GM12878 (cell line): ENCODE measurements around the gene LSMEM2. TPM values are rescaled to one million over a fixed set of nuclear protein-coding genes. Genes with fewer than 3 reads are reported as not detected.

Experiments used
- ATAC-seq: fragments of 200-7000 bp; cut with Tn5 transposase; 3 replicates; pipeline ENCODE4 v1.9.1; 2020; ENCODE audit warnings: mild to moderate bottlenecking, moderate library complexity
- BruUV-seq: library from RNA; stranded (reverse); fragments of 400-500 nt; replicated peaks from 2 replicates; lab custom pipeline; 2021; lab: Mats Ljungman, UMichigan
- CTCF ChIA-PET: fragments of 300-600 bp; sonication (Branson Sonifier 250); formaldehyde crosslinking; extraction: SDS; loops from one replicate; lab custom pipeline; 2021; ENCODE audit warnings: inconsistent platforms; lab: Yijun Ruan, JAX
- POLR2A ChIA-PET: fragments of 350-600 bp; formaldehyde crosslinking; extraction: SDS; loops from one replicate; lab custom pipeline; 2021; ENCODE audit warnings: inconsistent platforms; lab: Charles Lee
- RAD21 ChIA-PET: fragments of 300-600 bp; sonication (Branson Sonifier 250); formaldehyde crosslinking; loops from one replicate; lab custom pipeline; 2023; ENCODE audit warnings: antibody characterized with exemption; ENCODE audit not compliant: unreplicated experiment; lab: Charles Lee
- SMC1A ChIA-PET: fragments of 300-600 bp; sonication (Branson Sonifier 250); formaldehyde crosslinking; loops from one replicate; lab custom pipeline; 2023; ENCODE audit not compliant: unreplicated experiment, uncharacterized antibody; lab: Charles Lee
- DNase-seq: peaks from one replicate; pipeline ENCODE4 v3.0.0-alpha.2; 2011; ENCODE audit warnings: low read depth, low spot score
- FAIRE-seq: peaks from 3 replicates; lab custom pipeline; 2011; peaks lifted over from hg19 to GRCh38; lab: Jason Lieb, UNC
- H2AFZ ChIP-seq: 2 replicates; pipeline ENCODE4 v1.6.0; 2011; ENCODE audit warnings: low read depth, low read length, control low read depth; ENCODE audit not compliant: control insufficient read depth
- H3K27ac ChIP-seq: 2 replicates; pipeline ENCODE4 v1.5.1; 2011; ENCODE audit warnings: control low read depth; ENCODE audit not compliant: control insufficient read depth, insufficient read depth
- H3K27me3 ChIP-seq, 2 experiments: replicated peaks in 1 of 2; 2 replicates each; pipeline versions ENCODE4 v1.6.0 to v1.6.1; 2011; ENCODE audit warnings: low read length in 1 of 2; ENCODE audit not compliant: control insufficient read depth in 2 of 2, insufficient read depth in 2 of 2
- H3K36me3 ChIP-seq, 2 experiments: 2 replicates each; pipeline ENCODE4 v1.5.1; 2011; ENCODE audit warnings: low read length in 1 of 2; ENCODE audit not compliant: control insufficient read depth in 2 of 2, insufficient read depth in 2 of 2
- H3K4me1 ChIP-seq: 2 replicates; pipeline ENCODE4 v1.6.1; 2011; ENCODE audit warnings: mild to moderate bottlenecking, low read length, moderate library complexity, mixed read lengths; ENCODE audit not compliant: control insufficient read depth, insufficient read depth
- H3K4me2 ChIP-seq: 2 replicates; pipeline ENCODE4 v1.6.0; 2011; ENCODE audit warnings: control low read depth; ENCODE audit not compliant: control insufficient read depth, insufficient read depth
- H3K4me3 ChIP-seq: fragments of 200-600 bp; sonication (generic); 2 replicates; pipeline ENCODE4 v1.5.1; 2016
- H3K79me2 ChIP-seq: 2 replicates; pipeline ENCODE4 v1.6.0; 2011; ENCODE audit warnings: low read length; ENCODE audit not compliant: control insufficient read depth, insufficient read depth
- H3K9ac ChIP-seq: 2 replicates; pipeline ENCODE4 v1.8.0; 2011; ENCODE audit warnings: low read length, control low read depth, mixed read lengths; ENCODE audit not compliant: control insufficient read depth, insufficient read depth
- H3K9me3 ChIP-seq: replicated peaks from 3 replicates; pipeline ENCODE4 v1.5.1; 2011; ENCODE audit warnings: mild to moderate bottlenecking, low read length; ENCODE audit not compliant: control insufficient read depth, insufficient read depth
- H4K20me1 ChIP-seq: 2 replicates; pipeline ENCODE4 v1.6.0; 2011; ENCODE audit not compliant: control insufficient read depth, insufficient read depth
- CEBPB ChIP-seq, 2 experiments: fragments of 150-350 bp in 1 of 2; IDR thresholded peaks; 2 replicates each; pipeline ENCODE4 v1.6.1; 2012 to 2014; ENCODE audit warnings: low read depth in 2 of 2, low read length in 2 of 2, borderline replicate concordance in 1 of 2, inconsistent platforms in 1 of 2
- ETV6 ChIP-seq, 2 experiments: fragments of 450-650 bp in 1 of 2; IDR thresholded peaks in 1 of 2; conservative IDR thresholded peaks in 1 of 2; 2 replicates each; pipeline ENCODE4 v1.6.1; 2014; ENCODE audit warnings: antibody characterized with exemption in 1 of 2, borderline replicate concordance in 1 of 2, low read depth in 1 of 2, mild to moderate bottlenecking in 1 of 2, moderate library complexity in 1 of 2
- IRF4 ChIP-seq: IDR thresholded peaks from 2 replicates; pipeline ENCODE4 v1.6.1; 2011; ENCODE audit warnings: low read depth, low read length
- MTA2 ChIP-seq: fragments of 450-650 bp; IDR thresholded peaks from 2 replicates; pipeline ENCODE4 v1.6.1; 2016; ENCODE audit warnings: low read depth, mild to moderate bottlenecking, moderate library complexity
- NR2C1 ChIP-seq: fragments of 450-650 bp; IDR thresholded peaks from 2 replicates; pipeline ENCODE4 v1.6.1; 2017; ENCODE audit warnings: antibody characterized with exemption, mild to moderate bottlenecking, moderate library complexity
- PML ChIP-seq: IDR thresholded peaks from 2 replicates; pipeline ENCODE4 v1.6.1; 2012; ENCODE audit warnings: low read length, inconsistent platforms
- SMAD1 ChIP-seq: fragments of 450-650 bp; IDR thresholded peaks from 2 replicates; pipeline ENCODE4 v1.6.1; 2018; ENCODE audit warnings: mild to moderate bottlenecking, low read depth; ENCODE audit not compliant: partially characterized antibody
- SMARCA5 ChIP-seq: fragments of 450-650 bp; IDR thresholded peaks from 2 replicates; pipeline ENCODE4 v1.6.1; 2017; ENCODE audit warnings: mild to moderate bottlenecking
- SP1 ChIP-seq: IDR thresholded peaks from one replicate; pipeline ENCODE4 v1.6.1; 2011; ENCODE audit warnings: low read depth, low read length
- YBX1 ChIP-seq: fragments of 450-650 bp; IDR thresholded peaks from 2 replicates; pipeline ENCODE4 v1.6.1; 2016; ENCODE audit warnings: antibody characterized with exemption
- ZBTB33 ChIP-seq: fragments of 450-650 bp; IDR thresholded peaks from 2 replicates; pipeline ENCODE4 v1.6.1; 2017; ENCODE audit warnings: mild to moderate bottlenecking
- WGBS: methylation state at CpG from one replicate; pipeline ENCODE4 v1.1.6; 2016; ENCODE audit warnings: low lambda C conversion rate; ENCODE audit not compliant: insufficient replicate concordance, insufficient coverage; ENCODE audit errors: missing lambda C conversion rate; 5-methylcytosine and 5-hydroxymethylcytosine counted together
- in situ Hi-C: fragments of 300-500 bp; cut with MboI; formaldehyde crosslinking; loops from 9 replicates; pipeline ENCODE4 v1.14.3; 2018; ENCODE audit warnings: mixed read lengths
- intact Hi-C: fragments of 100-400 bp; cut with micrococcal nuclease; formaldehyde crosslinking; loops from one replicate; pipeline ENCODE4 v1.14.2; 2022; ENCODE audit not compliant: unreplicated experiment
- polyA plus RNA-seq, 11 experiments: library from polyadenylated mRNA; depleted of rRNA in 4 of 11; unstranded in 6 of 11; stranded (reverse) in 5 of 11; fragments of >200 nt; fragmentation: Nextera tagmentation in 4 of 11; fragmentation: Illumina TruSeq in 1 of 11; extraction: Ambion mirVana in 4 of 11; extraction: Trizol in 1 of 11; gene quantifications; 1 replicate in 1 of 11; 2 replicates in 10 of 11; pipeline versions ENCODE4 v1.2.1 to v1.2.3, GENCODE V29; 2011 to 2016; ENCODE audit warnings: inconsistent platforms in 2 of 11, missing spikeins in 2 of 11, low read depth in 1 of 11
- total RNA-seq, 4 experiments: library from RNA; depleted of rRNA in 3 of 4; stranded (reverse); fragments of >200 nt in 3 of 4; fragmentation: Illumina TruSeq in 1 of 4; extraction: Trizol in 1 of 4; gene quantifications; 2 replicates each; pipeline versions ENCODE4 v1.2.1 to v1.2.3, GENCODE V29; 2013 to 2021
- TF ChIP-seq, protein P1 (sequence below): IDR thresholded peaks from 2 replicates; pipeline ENCODE4 v1.6.1; 2012; ENCODE audit warnings: improper control_type of control experiment, low read depth, low read length; ENCODE audit not compliant: insufficient replicate concordance
- TF ChIP-seq, protein P2 (sequence below): fragments of 450-650 bp; IDR thresholded peaks from 2 replicates; pipeline ENCODE4 v1.6.1; 2016; ENCODE audit warnings: mild to moderate bottlenecking

Gene LSMEM2
- total and polyA plus RNA-seq, 10 of the 15 experiments (the other 5 are each of a cell fraction or from before 2014, with no cell fraction given): 0.17 TPM; not detected in 9

GRCh38 chr3:50261505-50261904 lies 17.4 kb upstream of the LSMEM2 start:
- RAD21 ChIA-PET: interaction anchor here (0.8 to 2.2 kb wide), 3 partner anchors 10 to 35 kb away, joined by 3 to 18 read pairs (median 3); no protein-coding TSS in a partner anchor
- H3K36me3 ChIP-seq: peaks cover 9 to 17% of the 10 kb centered on the region in 2 experiments; a peak in 3 of 4 replicates
- CTCF ChIA-PET: interaction anchor here (1.5 to 7.9 kb wide), 6 partner anchors 13 to 37 kb away, joined by 5 to 44 read pairs (median 8); partner anchors contain the start of genes GNAI2, HYAL3 and NAA80
- POLR2A ChIA-PET: interaction anchor here (1.9 kb wide), 1 partner anchor 18 kb away, joined by 4 read pairs; the partner anchor contains the start of gene LSMEM2
- BruUV-seq: no TSS peak
- no peaks in the 10 kb centered on the region for H3K79me2 ChIP-seq
- no peak overlapping the region for H3K4me2 ChIP-seq
- WGBS: 86% methylated on average over 2 of the region's 2 CpGs
- H3K9me3 ChIP-seq: peaks cover 10% of the 10 kb centered on the region; the same call in 1 of the 3 replicates
- H2AFZ ChIP-seq: no peak overlapping the region
- H3K4me3 ChIP-seq: no peak overlapping the region
- H3K27ac ChIP-seq: no peak overlapping the region
- in situ Hi-C loops: no loop called here
- ATAC-seq: no peak
- no peaks in the 10 kb centered on the region for H4K20me1 ChIP-seq
- TF ChIP-seq, protein P1, sequence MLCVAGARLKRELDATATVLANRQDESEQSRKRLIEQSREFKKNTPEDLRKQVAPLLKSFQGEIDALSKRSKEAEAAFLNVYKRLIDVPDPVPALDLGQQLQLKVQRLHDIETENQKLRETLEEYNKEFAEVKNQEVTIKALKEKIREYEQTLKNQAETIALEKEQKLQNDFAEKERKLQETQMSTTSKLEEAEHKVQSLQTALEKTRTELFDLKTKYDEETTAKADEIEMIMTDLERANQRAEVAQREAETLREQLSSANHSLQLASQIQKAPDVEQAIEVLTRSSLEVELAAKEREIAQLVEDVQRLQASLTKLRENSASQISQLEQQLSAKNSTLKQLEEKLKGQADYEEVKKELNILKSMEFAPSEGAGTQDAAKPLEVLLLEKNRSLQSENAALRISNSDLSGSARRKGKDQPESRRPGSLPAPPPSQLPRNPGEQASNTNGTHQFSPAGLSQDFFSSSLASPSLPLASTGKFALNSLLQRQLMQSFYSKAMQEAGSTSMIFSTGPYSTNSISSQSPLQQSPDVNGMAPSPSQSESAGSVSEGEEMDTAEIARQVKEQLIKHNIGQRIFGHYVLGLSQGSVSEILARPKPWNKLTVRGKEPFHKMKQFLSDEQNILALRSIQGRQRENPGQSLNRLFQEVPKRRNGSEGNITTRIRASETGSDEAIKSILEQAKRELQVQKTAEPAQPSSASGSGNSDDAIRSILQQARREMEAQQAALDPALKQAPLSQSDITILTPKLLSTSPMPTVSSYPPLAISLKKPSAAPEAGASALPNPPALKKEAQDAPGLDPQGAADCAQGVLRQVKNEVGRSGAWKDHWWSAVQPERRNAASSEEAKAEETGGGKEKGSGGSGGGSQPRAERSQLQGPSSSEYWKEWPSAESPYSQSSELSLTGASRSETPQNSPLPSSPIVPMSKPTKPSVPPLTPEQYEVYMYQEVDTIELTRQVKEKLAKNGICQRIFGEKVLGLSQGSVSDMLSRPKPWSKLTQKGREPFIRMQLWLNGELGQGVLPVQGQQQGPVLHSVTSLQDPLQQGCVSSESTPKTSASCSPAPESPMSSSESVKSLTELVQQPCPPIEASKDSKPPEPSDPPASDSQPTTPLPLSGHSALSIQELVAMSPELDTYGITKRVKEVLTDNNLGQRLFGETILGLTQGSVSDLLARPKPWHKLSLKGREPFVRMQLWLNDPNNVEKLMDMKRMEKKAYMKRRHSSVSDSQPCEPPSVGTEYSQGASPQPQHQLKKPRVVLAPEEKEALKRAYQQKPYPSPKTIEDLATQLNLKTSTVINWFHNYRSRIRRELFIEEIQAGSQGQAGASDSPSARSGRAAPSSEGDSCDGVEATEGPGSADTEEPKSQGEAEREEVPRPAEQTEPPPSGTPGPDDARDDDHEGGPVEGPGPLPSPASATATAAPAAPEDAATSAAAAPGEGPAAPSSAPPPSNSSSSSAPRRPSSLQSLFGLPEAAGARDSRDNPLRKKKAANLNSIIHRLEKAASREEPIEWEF: no peak
- no peak for TF ChIP-seq MTA2
- no peak for TF ChIP-seq SMARCA5
- TF ChIP-seq CEBPB (IDR thresholded peaks at IDR 0.05; ENCODE audit: borderline replicate concordance in 1 of 2, low read depth in 2 of 2, low read length in 2 of 2): no peak
- no peak for TF ChIP-seq YBX1
- TF ChIP-seq IRF4: no peak
- no peak for TF ChIP-seq ZBTB33
- TF ChIP-seq SP1: no peak
- no peak for TF ChIP-seq PML
- TF ChIP-seq SMAD1: no peak
- TF ChIP-seq, protein P2, sequence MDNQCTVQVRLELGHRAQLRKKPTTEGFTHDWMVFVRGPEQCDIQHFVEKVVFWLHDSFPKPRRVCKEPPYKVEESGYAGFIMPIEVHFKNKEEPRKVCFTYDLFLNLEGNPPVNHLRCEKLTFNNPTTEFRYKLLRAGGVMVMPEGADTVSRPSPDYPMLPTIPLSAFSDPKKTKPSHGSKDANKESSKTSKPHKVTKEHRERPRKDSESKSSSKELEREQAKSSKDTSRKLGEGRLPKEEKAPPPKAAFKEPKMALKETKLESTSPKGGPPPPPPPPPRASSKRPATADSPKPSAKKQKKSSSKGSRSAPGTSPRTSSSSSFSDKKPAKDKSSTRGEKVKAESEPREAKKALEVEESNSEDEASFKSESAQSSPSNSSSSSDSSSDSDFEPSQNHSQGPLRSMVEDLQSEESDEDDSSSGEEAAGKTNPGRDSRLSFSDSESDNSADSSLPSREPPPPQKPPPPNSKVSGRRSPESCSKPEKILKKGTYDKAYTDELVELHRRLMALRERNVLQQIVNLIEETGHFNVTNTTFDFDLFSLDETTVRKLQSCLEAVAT: no peak
- no peak for TF ChIP-seq NR2C1
- no peak for TF ChIP-seq ETV6 (conservative IDR thresholded peaks at IDR 0.05 in 1 of 2, IDR thresholded peaks at IDR 0.05 in 1 of 2; ENCODE audit: borderline replicate concordance in 1 of 2, low read depth in 1 of 2)
- DNase-seq: no peak
- SMC1A ChIA-PET: interaction anchor here (1.2 kb wide), 1 partner anchor 15 kb away, joined by 3 read pairs; no protein-coding TSS in a partner anchor
- intact Hi-C loops: no loop called here
- H3K4me1 ChIP-seq: peaks cover 14% of the 10 kb centered on the region
- no peak for FAIRE-seq
- H3K9ac ChIP-seq: no peak overlapping the region
- no peaks in the 10 kb centered on the region; a peak in 1 of 4 replicates for H3K27me3 ChIP-seq
